Measurements from ENCODE around the gene DYNC2I2. TPM values are rescaled to one million over a fixed set of nuclear protein-coding genes. Genes with fewer than 3 reads are reported as not detected.

The DYNC2I2 gene
- total and polyA plus RNA-seq, 2 experiments from 2014 or later, result 48.7 to 78.3 TPM

GRCh38 chr9:128642675-128643245, 13.9 kb downstream of the DYNC2I2 start:
- no peak overlapping the region; the same call in 2 of the 3 replicates for H3K4me3 Mint-ChIP-seq
- no peak; the same call in 2 of the 3 replicates for ATAC-seq
- H3K9me3 Mint-ChIP-seq, result no peaks in the 10 kb centered on the region; the same call in 2 of the 3 replicates

More at GRCh38 chr9:128642675-128643245, 13.9 kb downstream of the DYNC2I2 start:
- H3K27ac ChIP-seq (ENCODE audit: low read depth), result peak overlapping the region; percentile 79
- DNase-seq (ENCODE audit: low spot score), result no peak
- no peaks in the 10 kb centered on the region for H3K9me2 ChIP-seq (ENCODE audit: insufficient read depth)
- no peak overlapping the region for H2AFZ ChIP-seq
- H3K4me2 ChIP-seq, result no peak overlapping the region
- H3K4me3 ChIP-seq, result no peak overlapping the region
- H3K4me1 ChIP-seq (ENCODE audit: insufficient read depth), result no peaks in the 10 kb centered on the region
- H3K4me1 Mint-ChIP-seq, result peaks cover 3% of the 10 kb centered on the region; the same call in 2 of the 3 replicates
- no peaks in the 10 kb centered on the region for H3K79me2 ChIP-seq (replicated peaks; ENCODE audit: insufficient read depth)
- H3K27me3 ChIP-seq (ENCODE audit: insufficient read depth), result no peaks in the 10 kb centered on the region
- H3K27ac Mint-ChIP-seq, result no peak overlapping the region
- H4K20me1 ChIP-seq (replicated peaks; ENCODE audit: insufficient read depth), result no peaks in the 10 kb centered on the region
- TF ChIP-seq STAT1 (IDR thresholded peaks at IDR 0.05; ENCODE audit: unreplicated experiment) (no peak), ETS1 (IDR thresholded peaks at IDR 0.05) (no peak), POLR2AphosphoS5 (IDR thresholded peaks at IDR 0.05; ENCODE audit: low read depth) (no peak), ZNF331 (CRISPR knock-in tag; IDR thresholded peaks at IDR 0.05; ENCODE audit: low read depth) (no peak), EZH2 (IDR thresholded peaks at IDR 0.05; ENCODE audit: low read depth, unreplicated experiment) (no peak), REST (IDR thresholded peaks at IDR 0.05; ENCODE audit: unreplicated experiment) (no peak), ZNF114 (CRISPR knock-in tag; IDR thresholded peaks at IDR 0.05) (no peak)
- H3F3A ChIP-seq (replicated peaks; ENCODE audit: low read depth), result no peaks in the 10 kb centered on the region
- H3K36me3 ChIP-seq (ENCODE audit: insufficient read depth), result 0 out of 2 replicates have a peak, but pooled peaks cover 3% of the 10 kb centered on the region
- H3K36me3 Mint-ChIP-seq (ENCODE audit: low read depth), result peaks cover 19% of the 10 kb centered on the region; the same call in 2 of the 3 replicates
- H3K27me3 Mint-ChIP-seq (ENCODE audit: insufficient read depth, low read depth, poor library complexity), result peaks cover 2% of the 10 kb centered on the region
